Measurements from ENCODE around the gene CIAO2A.
"Not testable (repeated sequence)": the region's sequence is repeated elsewhere in the genome, so short reads cannot be mapped to it uniquely, and the experiment has no call there.

Gene CIAO2A

GRCh38 chr15:64058279-64058678, 35.4 kb downstream of the CIAO2A start:
- no peak for TF ChIP-seq CTCF (IDR thresholded peaks at IDR 0.05; ENCODE audit: insufficient read depth, missing control alignments)
- FAIRE-seq (no peak), DNase-seq (ENCODE audit: insufficient read length, low spot score) (no peak)

- not testable (repeated sequence) for FAIRE-seq; DNase-seq (ENCODE audit: insufficient read length, low spot score)
Observed at GRCh38 chr15:64053674-64054073, 40.0 kb downstream of the CIAO2A start.

- no peak for TF ChIP-seq CTCF (IDR thresholded peaks at IDR 0.05; ENCODE audit: insufficient read depth, missing control alignments)
- no peak for FAIRE-seq
Observed at GRCh38 chr15:64052925-64053491, 40.6 kb downstream of the CIAO2A start.

GRCh38 chr15:64051407-64052259, 42.0 kb downstream of the CIAO2A start:
- FAIRE-seq, result no peak

More at GRCh38 chr15:64052925-64053491, 40.6 kb downstream of the CIAO2A start:
- no peak for DNase-seq (ENCODE audit: insufficient read length, low spot score)

GRCh38 chr15:64051093-64051402, 42.6 kb downstream of the CIAO2A start:
- DNase-seq (ENCODE audit: insufficient read length, low spot score) (no peak), FAIRE-seq (no peak)
- no peak for TF ChIP-seq CTCF (IDR thresholded peaks at IDR 0.05; ENCODE audit: insufficient read depth, missing control alignments)

More at GRCh38 chr15:64051407-64052259, 42.0 kb downstream of the CIAO2A start:
- DNase-seq (ENCODE audit: insufficient read length, low spot score), result no peak
- no peak for TF ChIP-seq CTCF (IDR thresholded peaks at IDR 0.05; ENCODE audit: insufficient read depth, missing control alignments)

- TF ChIP-seq CTCF (IDR thresholded peaks at IDR 0.05; ENCODE audit: insufficient read depth, missing control alignments), result no peak
- DNase-seq (ENCODE audit: insufficient read length, low spot score) (no peak), FAIRE-seq (no peak)
Observed at GRCh38 chr15:64050281-64051092, 43.2 kb downstream of the CIAO2A start.

- no peak for TF ChIP-seq CTCF (IDR thresholded peaks at IDR 0.05; ENCODE audit: insufficient read depth, missing control alignments)
- FAIRE-seq (no peak), DNase-seq (ENCODE audit: insufficient read length, low spot score) (no peak)
Observed at GRCh38 chr15:64048781-64049460, 44.7 kb downstream of the CIAO2A start.
